GM12865 (cell line): ENCODE results near the gene MAP3K13.

ENCODE experiments used
- DNase-seq: peaks from one replicate; pipeline ENCODE4 v3.0.0; 2010; ENCODE audit warnings: low read depth
- H3K4me3 ChIP-seq: 2 replicates; pipeline ENCODE4 v1.5.1; 2011; ENCODE audit warnings: mild to moderate bottlenecking, low read depth, low read length, control low read depth
- CTCF ChIP-seq: IDR thresholded peaks from 2 replicates; pipeline ENCODE4 v1.5.1; 2011; ENCODE audit warnings: low read length, control low read depth, low read depth, inconsistent platforms; ENCODE audit not compliant: insufficient read depth; ENCODE audit errors: missing control alignments

Gene MAP3K13

DNA sequence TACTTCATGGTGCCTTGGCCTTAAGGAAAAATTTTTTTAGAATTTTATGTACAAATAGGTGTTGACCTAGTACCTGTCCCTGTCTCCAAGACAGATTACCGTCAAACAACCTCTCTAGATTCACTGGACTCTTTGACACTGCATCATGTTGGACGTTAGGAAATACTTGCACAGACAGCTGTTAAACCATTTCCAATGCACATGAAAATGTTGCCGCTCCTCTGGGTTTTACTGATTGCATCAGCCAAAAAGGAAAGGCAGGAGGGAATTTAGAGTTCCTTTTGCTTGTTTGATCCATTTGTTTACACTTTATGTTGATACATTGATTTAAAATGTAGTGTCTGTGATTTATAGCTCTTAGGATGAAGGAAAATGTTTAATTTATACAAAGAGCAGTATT, 121.4 kb downstream of the MAP3K13 start:
- no peak overlapping the region for H3K4me3 ChIP-seq
- no peak for DNase-seq
- no peak for TF ChIP-seq CTCF

- TF ChIP-seq CTCF, result no peak
- no peak for DNase-seq
- H3K4me3 ChIP-seq, result no peak overlapping the region
Measured at GRCh38 chr3:185486394-185486793, 123.5 kb downstream of the MAP3K13 start.

- no peak for TF ChIP-seq CTCF
- no peak overlapping the region for H3K4me3 ChIP-seq
- DNase-seq, result no peak
Measured at GRCh38 chr3:185488465-185488864, 125.5 kb downstream of the MAP3K13 start.

DNA sequence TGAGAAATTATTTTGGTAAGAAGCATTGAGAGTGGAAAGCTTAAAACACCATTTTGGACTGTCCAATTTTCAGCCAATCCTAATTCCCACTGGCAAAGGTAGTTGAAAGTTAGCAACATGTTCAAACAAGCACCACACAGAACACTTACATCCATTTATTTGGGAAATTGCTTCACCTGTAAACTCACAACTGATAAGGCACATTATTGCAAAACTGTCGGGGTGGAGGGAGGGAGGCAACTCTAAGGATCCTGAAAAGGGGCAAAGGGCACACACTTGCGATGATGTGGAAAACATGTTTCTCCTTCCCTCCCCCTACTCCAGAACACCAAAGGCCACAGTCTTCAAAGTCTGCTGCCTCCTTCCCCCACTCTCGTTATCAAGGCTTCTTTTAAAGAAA, 126.5 kb downstream of the MAP3K13 start:
- DNase-seq, result no peak
- no peak overlapping the region for H3K4me3 ChIP-seq
- no peak for TF ChIP-seq CTCF

GRCh38 chr3:185490241-185490640, 127.3 kb downstream of the MAP3K13 start:
- no peak for DNase-seq
- no peak for TF ChIP-seq CTCF
- no peak overlapping the region for H3K4me3 ChIP-seq

- peak within 1 kb of the TSS; percentile 90 for H3K4me3 ChIP-seq
- TF ChIP-seq CTCF, result no peak
- peak; percentile 95 for DNase-seq
Measured at GRCh38 chr3:185498503-185499396, 135.8 kb downstream of the MAP3K13 start, which contains the start of gene TMEM41A. TSS of gene TMEM41A (minus strand) at chr3:185499035. CDS start at chr3:185498961, 74 bp downstream.

GRCh38 chr3:185502987-185503386, 140.1 kb downstream of the MAP3K13 start:
- no peak for TF ChIP-seq CTCF
- H3K4me3 ChIP-seq, result no peak overlapping the region
- DNase-seq, result peak; percentile 67
